K562 (cell line): ENCODE results near the gene TMEM117. TPM values are rescaled to one million over a fixed set of nuclear protein-coding genes. Genes with fewer than 3 reads are reported as not detected.

Source experiments
- ATAC-seq: fragments of 200-7000 bp; cut with Tn5 transposase; 3 replicates; pipeline ENCODE4 v1.9.1; 2020; ENCODE audit warnings: moderate library complexity
- BruUV-seq: library from RNA; stranded (reverse); fragments of 400-500 nt; replicated peaks from 2 replicates; lab custom pipeline; 2021; lab: Mats Ljungman, UMichigan
- CTCF ChIA-PET: fragments of 300-600 bp; formaldehyde crosslinking; extraction: SDS; loops from one replicate; lab custom pipeline; 2021; ENCODE audit warnings: low intra/inter-chr PET ratio; lab: Yijun Ruan, JAX
- POLR2A ChIA-PET: fragments of 300-600, 350-650 bp; sonication (Branson Sonifier 250); formaldehyde crosslinking; extraction: SDS; loops from one replicate; lab custom pipeline; 2021; ENCODE audit warnings: antibody characterized with exemption, inconsistent platforms; lab: Yijun Ruan, JAX
- DNase-seq, 4 experiments: peaks; one replicate each; pipeline versions ENCODE4 v3.0.0 to v3.0.0-alpha.2; 2011 to 2018; ENCODE audit warnings: low spot score in 3 of 4, mixed read lengths in 3 of 4; ENCODE audit errors: extremely low read depth in 1 of 4
- FAIRE-seq: peaks from 2 replicates; lab custom pipeline; 2011; peaks lifted over from hg19 to GRCh38; lab: Jason Lieb, UNC
- H2AFZ ChIP-seq: 2 replicates; pipeline ENCODE4 v1.6.0; 2011; ENCODE audit warnings: low read depth, low read length, control low read depth, inconsistent platforms
- H3K27ac ChIP-seq: fragments of 200-600 bp; 3 replicates; pipeline ENCODE4 v1.8.0; 2011; ENCODE audit warnings: low read depth, mild to moderate bottlenecking, control low read depth, inconsistent platforms, low read length, moderate library complexity, mixed read lengths; ENCODE audit errors: extremely low read depth
- H3K27me3 ChIP-seq, 2 experiments: fragments of 300-600 bp in 1 of 2; 2 replicates in 1 of 2; 3 replicates in 1 of 2; pipeline versions ENCODE4 v1.6.0 to v1.8.0; 2011; ENCODE audit warnings: inconsistent platforms in 2 of 2, low read length in 2 of 2, mild to moderate bottlenecking in 1 of 2, mixed read lengths in 1 of 2, moderate library complexity in 1 of 2; ENCODE audit not compliant: control insufficient read depth in 2 of 2, insufficient read depth in 2 of 2
- H3K36me3 ChIP-seq: fragments of 300-600 bp; 3 replicates; pipeline ENCODE4 v1.8.0; 2011; ENCODE audit warnings: mild to moderate bottlenecking, low read length, inconsistent platforms; ENCODE audit not compliant: control insufficient read depth, insufficient read depth
- H3K4me1 ChIP-seq, 2 experiments: fragments of 200-600 bp in 1 of 2; replicated peaks in 1 of 2; 2 replicates in 1 of 2; 3 replicates in 1 of 2; pipeline versions ENCODE4 v1.5.1 to v1.8.0; 2011; ENCODE audit warnings: inconsistent platforms in 2 of 2, low read length in 2 of 2, mild to moderate bottlenecking in 1 of 2, mixed read lengths in 1 of 2, moderate library complexity in 1 of 2; ENCODE audit not compliant: control insufficient read depth in 2 of 2, insufficient read depth in 2 of 2
- H3K4me2 ChIP-seq: 2 replicates; pipeline ENCODE4 v1.6.1; 2011; ENCODE audit warnings: low read length, control low read depth, inconsistent platforms, mixed read lengths; ENCODE audit not compliant: insufficient read depth
- H3K4me3 ChIP-seq: fragments of 200-600 bp; sonication (generic), shearing (Covaris generic); 2 replicates; pipeline ENCODE4 v1.5.1; 2016; ENCODE audit warnings: control low read depth, inconsistent platforms
- H3K79me2 ChIP-seq: fragments of 200-600 bp; 3 replicates; pipeline ENCODE4 v1.8.0; 2011; ENCODE audit warnings: low read length, inconsistent platforms; ENCODE audit not compliant: control insufficient read depth, insufficient read depth
- H3K9ac ChIP-seq, 2 experiments: 2 replicates each; pipeline versions ENCODE4 v1.6.0 to v1.6.1; 2011; ENCODE audit warnings: low read depth in 2 of 2, low read length in 2 of 2, control low read depth in 1 of 2, inconsistent platforms in 1 of 2, mild to moderate bottlenecking in 1 of 2, mixed read lengths in 1 of 2; ENCODE audit not compliant: insufficient read depth in 1 of 2
- H3K9me1 ChIP-seq: one replicate; pipeline ENCODE4 v1.6.0; 2011; ENCODE audit warnings: inconsistent platforms, mild to moderate bottlenecking, low read length, moderate library complexity; ENCODE audit not compliant: control insufficient read depth, insufficient read depth
- H3K9me3 ChIP-seq: replicated peaks from 2 replicates; pipeline ENCODE4 v1.5.1; 2011; ENCODE audit warnings: low read depth, low read length, inconsistent platforms; ENCODE audit not compliant: control insufficient read depth, insufficient read depth
- H4K20me1 ChIP-seq: replicated peaks from 2 replicates; pipeline ENCODE4 v1.6.1; 2011; ENCODE audit warnings: low read length, inconsistent platforms, mixed read lengths; ENCODE audit not compliant: control insufficient read depth, insufficient read depth
- BHLHE40 ChIP-seq: IDR thresholded peaks from 2 replicates; pipeline ENCODE4 v1.6.1; 2011; ENCODE audit warnings: low read length, improper control_type of control experiment
- CHD1 ChIP-seq: fragments of 200-600 bp; sonication (generic); IDR thresholded peaks from one replicate; pipeline ENCODE4 v1.6.1; 2012; ENCODE audit warnings: mild to moderate bottlenecking, moderate library complexity, low read length, inconsistent platforms
- ESRRA ChIP-seq: fragments of 450-650 bp; IDR thresholded peaks from 2 replicates; pipeline ENCODE4 v1.6.1; 2014; ENCODE audit warnings: low read depth, mild to moderate bottlenecking, moderate library complexity, borderline replicate concordance
- MEF2A ChIP-seq: IDR thresholded peaks from 2 replicates; pipeline ENCODE4 v1.6.1; 2011; ENCODE audit warnings: low read depth, mild to moderate bottlenecking, low read length, moderate library complexity; ENCODE audit not compliant: control insufficient read depth
- MXI1 ChIP-seq: IDR thresholded peaks from 2 replicates; pipeline ENCODE4 v1.6.1; 2011; ENCODE audit warnings: low read depth, mild to moderate bottlenecking, improper control_type of control experiment, low read length
- NONO ChIP-seq, 2 experiments: fragments of 200-400 bp in 1 of 2; fragments of 450-650 bp in 1 of 2; formaldehyde crosslinking in 1 of 2; IDR thresholded peaks; 2 replicates each; pipeline ENCODE4 v1.6.1; 2017; ENCODE audit warnings: low read depth in 2 of 2, mild to moderate bottlenecking in 2 of 2, moderate library complexity in 2 of 2, low read length in 1 of 2
- OTX1 ChIP-seq: fragments of 450-650 bp; formaldehyde crosslinking; IDR thresholded peaks from 2 replicates; pipeline ENCODE4 v1.4.0; 2022; ENCODE audit warnings: mild to moderate bottlenecking
- PRMT5 ChIP-seq: sonication (generic); formaldehyde crosslinking; IDR thresholded peaks from 2 replicates; pipeline ENCODE4 v1.5.0; 2020; ENCODE audit warnings: missing genetic modification reagents
- RBBP5 ChIP-seq: fragments of 200-600 bp; sonication (generic); IDR thresholded peaks from 2 replicates; pipeline ENCODE4 v1.6.1; 2012; ENCODE audit warnings: borderline replicate concordance, mild to moderate bottlenecking, low read length, control low read depth, inconsistent platforms; ENCODE audit not compliant: insufficient read depth, poor library complexity, severe bottlenecking
- SUPT5H ChIP-seq: fragments of 450-650 bp; IDR thresholded peaks from 2 replicates; pipeline ENCODE4 v1.6.1; 2016
- TARDBP ChIP-seq: fragments of 450-650 bp; IDR thresholded peaks from 2 replicates; pipeline ENCODE4 v1.6.1; 2016
- TBP ChIP-seq: optimal IDR thresholded peaks from 2 replicates; pipeline ENCODE3; 2011; ENCODE audit warnings: low read depth, low read length, improper control_type of control experiment
- ZNF140 ChIP-seq: fragments of 250-450 bp; sonication (Bioruptor Pico); IDR thresholded peaks from 2 replicates; pipeline ENCODE4 v1.8.0; 2021; ENCODE audit warnings: moderate library complexity, mild to moderate bottlenecking, inconsistent platforms
- ZNF75A ChIP-seq: fragments of 450-650 bp; formaldehyde crosslinking; IDR thresholded peaks from 2 replicates; pipeline ENCODE4 v1.4.0; 2020; ENCODE audit warnings: mild to moderate bottlenecking
- ZZZ3 ChIP-seq: fragments of 450-650 bp; IDR thresholded peaks from 2 replicates; pipeline ENCODE4 v1.6.1; 2016; ENCODE audit warnings: antibody characterized with exemption, mild to moderate bottlenecking, moderate library complexity
- WGBS: fragments of 100-300 bp; shearing (Covaris generic); methylation state at CpG from one replicate; pipeline ENCODE4 v1.1.6; 2016; ENCODE audit warnings: low coverage, mixed read lengths; ENCODE audit not compliant: insufficient coverage; ENCODE audit errors: missing lambda C conversion rate; 5-methylcytosine and 5-hydroxymethylcytosine counted together
- in situ Hi-C: fragments of 300-500 bp; cut with MboI; formaldehyde crosslinking; loops from 4 replicates; pipeline ENCODE4 v1.15.0; 2018; ENCODE audit warnings: inconsistent platforms, mixed read lengths
- intact Hi-C: fragments of 100-400 bp; cut with micrococcal nuclease; formaldehyde crosslinking; loops from 2 replicates; pipeline ENCODE4 v1.14.2; 2022
- polyA plus RNA-seq, 8 experiments: library from polyadenylated mRNA; depleted of rRNA in 4 of 8; stranded (reverse) in 5 of 8; unstranded in 3 of 8; fragments of >200 nt; fragmentation: Nextera tagmentation in 2 of 8; fragmentation: Illumina TruSeq in 1 of 8; extraction: Ambion mirVana in 2 of 8; extraction: Trizol in 1 of 8; gene quantifications; 2 replicates each; pipeline versions ENCODE4 v1.2.1 to v1.2.3, GENCODE V29; 2011 to 2014; ENCODE audit warnings: inconsistent platforms in 1 of 8, missing spikeins in 1 of 8
- total RNA-seq, 7 experiments: library from RNA; depleted of rRNA in 6 of 7; stranded (reverse); fragments of >200 nt in 6 of 7; fragmentation: Illumina TruSeq in 2 of 7; extraction: Trizol in 2 of 7; gene quantifications; 2 replicates each; pipeline versions ENCODE4 v1.2.1 to v1.2.3, GENCODE V29; 2011 to 2021; ENCODE audit warnings: low replicate concordance in 1 of 7
- TF ChIP-seq, protein P1 (sequence below): fragments of 250-450 bp; sonication (Bioruptor Pico); IDR thresholded peaks from 2 replicates; pipeline ENCODE4 v1.8.0; 2022; ENCODE audit warnings: moderate library complexity, mild to moderate bottlenecking, inconsistent platforms
- TF ChIP-seq, protein P2 (sequence below): sonication (generic); formaldehyde crosslinking; IDR thresholded peaks from 2 replicates; pipeline ENCODE4 v1.9.0; 2022; ENCODE audit warnings: mild to moderate bottlenecking, missing genetic modification reagents
- TF ChIP-seq, protein P3 (sequence below): fragments of 450-650 bp; IDR thresholded peaks from 2 replicates; pipeline ENCODE4 v1.7.0; 2016; ENCODE audit warnings: borderline replicate concordance

The TMEM117 gene
- total and polyA plus RNA-seq, 9 of the 15 experiments (the other 6 are each of a cell fraction or from before 2014, with no cell fraction given): 0.31 to 2.8 (median 1.0) TPM

DNA sequence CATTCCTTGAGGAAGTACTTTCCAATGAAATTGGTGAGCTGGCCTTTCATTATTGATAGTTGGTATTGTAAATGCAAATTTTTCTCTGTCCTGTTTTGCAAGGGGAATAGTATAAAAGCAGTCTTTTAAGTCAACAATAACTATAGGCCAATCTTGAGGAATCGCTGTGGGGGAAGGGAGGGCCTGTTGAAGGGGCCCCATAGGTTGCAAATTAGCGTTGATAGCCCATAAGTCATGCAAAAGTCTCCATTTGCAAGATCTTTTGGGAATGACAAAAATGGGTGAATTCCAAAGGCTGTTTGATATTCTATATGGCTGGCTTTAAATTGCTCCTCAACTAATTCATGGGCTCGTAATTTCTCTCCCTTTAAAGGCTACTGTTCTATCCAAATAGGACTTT is 143.6 kb downstream of the TMEM117 start:
- Histone ChIP-seq H3K9me3 (no peaks in the 10 kb centered on the region), H4K20me1 (no peaks in the 10 kb centered on the region), H3K79me2 (no peaks in the 10 kb centered on the region), H3K4me1 (no peaks in the 10 kb centered on the region), H3K27me3 (no peaks in the 10 kb centered on the region), H2AFZ (no peak overlapping the region), H3K27ac (no peak overlapping the region), H3K9ac (no peak overlapping the region), H3K4me3 (no peak overlapping the region), H3K36me3 (no peaks in the 10 kb centered on the region), H3K4me2 (no peak overlapping the region), H3K9me1 (no peaks in the 10 kb centered on the region)
- 0% methylated on average over 3 of the region's 3 CpGs for WGBS
- TF ChIP-seq TARDBP (no peak), NONO (IDR thresholded peaks at IDR 0.05; ENCODE audit: low read depth in 2 of 2, low read length in 1 of 2) (no peak), OTX1 (no peak), ZZZ3 (no peak), ZNF75A (no peak), CHD1 (no peak), ZNF140 (no peak), PRMT5 (no peak), ESRRA (no peak), TBP (no peak), BHLHE40 (no peak), MXI1 (no peak), SUPT5H (no peak), MEF2A (no peak), RBBP5 (no peak)
- TF ChIP-seq, protein P1, sequence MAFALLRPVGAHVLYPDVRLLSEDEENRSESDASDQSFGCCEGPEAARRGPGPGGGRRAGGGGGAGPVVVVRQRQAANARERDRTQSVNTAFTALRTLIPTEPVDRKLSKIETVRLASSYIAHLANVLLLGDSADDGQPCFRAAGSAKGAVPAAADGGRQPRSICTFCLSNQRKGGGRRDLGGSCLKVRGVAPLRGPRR (CRISPR knock-in tag): no peak
- TF ChIP-seq, protein P2, sequence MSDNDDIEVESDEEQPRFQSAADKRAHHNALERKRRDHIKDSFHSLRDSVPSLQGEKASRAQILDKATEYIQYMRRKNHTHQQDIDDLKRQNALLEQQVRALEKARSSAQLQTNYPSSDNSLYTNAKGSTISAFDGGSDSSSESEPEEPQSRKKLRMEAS: no peak
- TF ChIP-seq, protein P3, sequence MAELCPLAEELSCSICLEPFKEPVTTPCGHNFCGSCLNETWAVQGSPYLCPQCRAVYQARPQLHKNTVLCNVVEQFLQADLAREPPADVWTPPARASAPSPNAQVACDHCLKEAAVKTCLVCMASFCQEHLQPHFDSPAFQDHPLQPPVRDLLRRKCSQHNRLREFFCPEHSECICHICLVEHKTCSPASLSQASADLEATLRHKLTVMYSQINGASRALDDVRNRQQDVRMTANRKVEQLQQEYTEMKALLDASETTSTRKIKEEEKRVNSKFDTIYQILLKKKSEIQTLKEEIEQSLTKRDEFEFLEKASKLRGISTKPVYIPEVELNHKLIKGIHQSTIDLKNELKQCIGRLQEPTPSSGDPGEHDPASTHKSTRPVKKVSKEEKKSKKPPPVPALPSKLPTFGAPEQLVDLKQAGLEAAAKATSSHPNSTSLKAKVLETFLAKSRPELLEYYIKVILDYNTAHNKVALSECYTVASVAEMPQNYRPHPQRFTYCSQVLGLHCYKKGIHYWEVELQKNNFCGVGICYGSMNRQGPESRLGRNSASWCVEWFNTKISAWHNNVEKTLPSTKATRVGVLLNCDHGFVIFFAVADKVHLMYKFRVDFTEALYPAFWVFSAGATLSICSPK: no peak
- ATAC-seq (no peak), FAIRE-seq (no peak), DNase-seq (no peak)
- BruUV-seq: no TSS peak
- intact Hi-C loops: no loop called here
- ChIA-PET CTCF (no interaction called here), POLR2A (no interaction called here)
- in situ Hi-C loops: no loop called here
